Colonic mucosa (tissue), 4 donors: ENCODE results near the gene CA14. TPM values are rescaled to one million over a fixed set of nuclear protein-coding genes. Genes with fewer than 3 reads are reported as not detected.
"Not testable (repeated sequence)": the region's sequence is repeated elsewhere in the genome, so short reads cannot be mapped to it uniquely, and the experiment has no call there.

ENCODE experiments used
- DNase-seq: peaks from one replicate; pipeline ENCODE4 v3.0.0-alpha.2; 2020
- H3K27ac ChIP-seq: fragments of 200-600 bp; one replicate; pipeline ENCODE4 v1.8.0; 2021
- H3K27me3 ChIP-seq: fragments of 200-600 bp; one replicate; pipeline ENCODE4 v1.8.0; 2021
- H3K36me3 ChIP-seq: fragments of 200-600 bp; one replicate; pipeline ENCODE4 v1.8.0; 2021
- H3K4me1 ChIP-seq: fragments of 200-600 bp; one replicate; pipeline ENCODE4 v1.8.0; 2021; ENCODE audit warnings: mild to moderate bottlenecking
- H3K4me3 ChIP-seq: fragments of 200-600 bp; one replicate; pipeline ENCODE4 v1.8.0; 2021
- H3K9ac ChIP-seq, 2 donors: one replicate each; pipeline ENCODE4 v1.7.0; 2013; ENCODE audit warnings: control low read depth in 2 of 2, low read depth in 2 of 2, low read length in 2 of 2
- H3K9me3 ChIP-seq: fragments of 200-600 bp; one replicate; pipeline ENCODE4 v1.8.0; 2021
- CTCF ChIP-seq: fragments of 200-600 bp; IDR thresholded peaks from one replicate; pipeline ENCODE4 v1.8.0; 2022; ENCODE audit warnings: antibody characterized with exemption, mild to moderate bottlenecking
- intact Hi-C: fragments of 100-400 bp; cut with DNase I; formaldehyde crosslinking; loops from one replicate; pipeline ENCODE4 v1.14.1; 2022
- total RNA-seq, 2 donors: library from RNA; stranded (reverse); fragmentation: NEBNext Ultra II Directional in 1 of 2; extraction: Animal tissue kit (Norgen Biotek cat#: 25700) in 1 of 2; gene quantifications; one replicate each; pipeline ENCODE4 v1.2.1, GENCODE V29; 2021
- donor health status: healthy.
- donor health status: DM: no; HTN: no; CAD: no.
- donor health status: DM: no; HTN: no; CAD: no.

Gene CA14
- total RNA-seq, 2 donors from 2014 or later, result 0.22 to 0.29 TPM

- no peak for TF ChIP-seq CTCF
- H3K27ac ChIP-seq, result peak overlapping the region; percentile 54
- peak overlapping the region; percentile 27 for H3K4me3 ChIP-seq
- no peaks in the 10 kb centered on the region for H3K4me1 ChIP-seq
- DNase-seq, result peak; percentile 93
- peak overlapping the region in 1 of 2 donors; percentile 28 for H3K9ac ChIP-seq
- H3K27me3 ChIP-seq, result no peaks in the 10 kb centered on the region
- H3K36me3 ChIP-seq, result no peaks in the 10 kb centered on the region
- no peaks in the 10 kb centered on the region for H3K9me3 ChIP-seq
- intact Hi-C loops, result no loop called here
These were observed 44.1 kb upstream of the CA14 start for GRCh38 chr1:150213170-150214098.

- H3K27ac ChIP-seq, result peak overlapping the region; percentile 54
- intact Hi-C loops, result not testable (repeated sequence)
These were observed 43.3 kb upstream of the CA14 start for GRCh38 chr1:150214099-150214756.

GRCh38 chr1:150215855-150216254 is 41.7 kb upstream of the CA14 start:
- H3K9me3 ChIP-seq, H3K27me3 ChIP-seq, H3K36me3 ChIP-seq, intact Hi-C loops, H3K27ac ChIP-seq, DNase-seq, H3K4me3 ChIP-seq, H3K4me1 ChIP-seq, H3K9ac ChIP-seq: not testable (repeated sequence)

More at GRCh38 chr1:150214099-150214756, 43.3 kb upstream of the CA14 start:
- not testable (repeated sequence) for H3K27me3 ChIP-seq, H3K36me3 ChIP-seq, H3K9me3 ChIP-seq, DNase-seq, H3K4me1 ChIP-seq
- peak overlapping the region in 1 of 2 donors; percentile 28 for H3K9ac ChIP-seq
- H3K4me3 ChIP-seq, result peak overlapping the region; percentile 27

GRCh38 chr1:150221552-150221951 is 36.0 kb upstream of the CA14 start:
- H3K4me3 ChIP-seq, result no peak overlapping the region
- H3K27me3 ChIP-seq, result no peaks in the 10 kb centered on the region
- no peaks in the 10 kb centered on the region for H3K36me3 ChIP-seq
- H3K27ac ChIP-seq, result no peak overlapping the region
- no peak overlapping the region for H3K9ac ChIP-seq
- peak; percentile 41 for TF ChIP-seq CTCF
- no peaks in the 10 kb centered on the region for H3K4me1 ChIP-seq
- no peak for DNase-seq
- intact Hi-C loops, result no loop called here
- no peaks in the 10 kb centered on the region for H3K9me3 ChIP-seq

GRCh38 chr1:150224983-150225382 is 32.6 kb upstream of the CA14 start:
- Histone ChIP-seq H3K9ac (no peak overlapping the region), H3K4me1 (no peaks in the 10 kb centered on the region), H3K27me3 (no peaks in the 10 kb centered on the region), H3K9me3 (no peaks in the 10 kb centered on the region), H3K36me3 (no peaks in the 10 kb centered on the region), H3K27ac (no peak overlapping the region), H3K4me3 (no peak overlapping the region)
- DNase-seq, result no peak
- TF ChIP-seq CTCF, result no peak
- intact Hi-C loops, result no loop called here

GRCh38 chr1:150225546-150225945 is 32.0 kb upstream of the CA14 start:
- Histone ChIP-seq H3K9me3 (no peaks in the 10 kb centered on the region), H3K27me3 (no peaks in the 10 kb centered on the region), H3K27ac (no peak overlapping the region), H3K4me3 (no peak overlapping the region), H3K4me1 (no peaks in the 10 kb centered on the region), H3K9ac (no peak overlapping the region), H3K36me3 (no peaks in the 10 kb centered on the region)
- intact Hi-C loops, result no loop called here
- no peak for TF ChIP-seq CTCF
- no peak for DNase-seq
